HL-60/S4 treated with retinoic acid at 250 ng/mL for 4 days and 3 days (cell line): ENCODE results near the gene GRIN1.
"Not testable (repeated sequence)": the region's sequence is repeated elsewhere in the genome, so short reads cannot be mapped to it uniquely, and the experiment has no call there.

Experiments used
- in situ Hi-C: fragments of 300-500 bp; cut with MboI; formaldehyde crosslinking; loops from 2 replicates; pipeline ENCODE4 v1.7.0; 2022; ENCODE audit warnings: low sequenced_read_pairs

Gene GRIN1

GRCh38 chr9:137110911-137111787 lies 27.8 kb upstream of the GRIN1 start:
- in situ Hi-C loops = no loop called here

GRCh38 chr9:137111788-137112563 lies 27.0 kb upstream of the GRIN1 start:
- in situ Hi-C loops = no loop called here

- in situ Hi-C loops = no loop called here
Measured at GRCh38 chr9:137112564-137113384, 26.2 kb upstream of the GRIN1 start.

- in situ Hi-C loops = no loop called here
Measured at GRCh38 chr9:137113385-137114159, 25.4 kb upstream of the GRIN1 start.

GRCh38 chr9:137114220-137114612 lies 24.7 kb upstream of the GRIN1 start:
- in situ Hi-C loops = no loop called here

- in situ Hi-C loops = no loop called here
Measured at GRCh38 chr9:137114613-137115393, 24.2 kb upstream of the GRIN1 start, which contains the start of gene DPP7. TSS of gene DPP7 (minus strand) at chr9:137114733. CDS start at chr9:137114713, 20 bp downstream.

- in situ Hi-C loops = no loop called here
Measured at GRCh38 chr9:137115394-137116026, 23.4 kb upstream of the GRIN1 start.

GRCh38 chr9:137116027-137116507 lies 22.9 kb upstream of the GRIN1 start:
- in situ Hi-C loops = no loop called here

- in situ Hi-C loops = no loop called here
Measured at GRCh38 chr9:137116728-137117127, 22.2 kb upstream of the GRIN1 start.

- in situ Hi-C loops = no loop called here
Measured at GRCh38 chr9:137117269-137117731, 21.7 kb upstream of the GRIN1 start.

GRCh38 chr9:137118092-137118603 lies 20.8 kb upstream of the GRIN1 start:
- in situ Hi-C loops = not testable (repeated sequence)

- in situ Hi-C loops = loop anchor here (5.0 kb wide), 1 partner anchor 110 kb away; the partner anchor contains the start of gene SLC34A3
Measured at GRCh38 chr9:137121927-137122795, 16.8 kb upstream of the GRIN1 start.

GRCh38 chr9:137122796-137123467 lies 16.0 kb upstream of the GRIN1 start:
- in situ Hi-C loops = loop anchor here (5.0 kb wide), 1 partner anchor 109 kb away; the partner anchor contains the start of gene SLC34A3

- in situ Hi-C loops = loop anchor here (5.0 kb wide), 1 partner anchor 109 kb away; the partner anchor contains the start of gene SLC34A3
Measured at GRCh38 chr9:137123468-137123837, 15.5 kb upstream of the GRIN1 start.

- in situ Hi-C loops = loop anchor here (5.0 kb wide), 1 partner anchor 108 kb away; the partner anchor contains the start of gene SLC34A3
Measured at GRCh38 chr9:137123952-137124462, 14.9 kb upstream of the GRIN1 start.

GRCh38 chr9:137126786-137127185 lies 12.2 kb upstream of the GRIN1 start:
- in situ Hi-C loops = no loop called here
